Measurements from ENCODE around the gene SYAP1.

The SYAP1 gene

GRCh38 chrX:16696956-16697355 is 22.5 kb upstream of the SYAP1 start:
- TF ChIP-seq, protein P1, sequence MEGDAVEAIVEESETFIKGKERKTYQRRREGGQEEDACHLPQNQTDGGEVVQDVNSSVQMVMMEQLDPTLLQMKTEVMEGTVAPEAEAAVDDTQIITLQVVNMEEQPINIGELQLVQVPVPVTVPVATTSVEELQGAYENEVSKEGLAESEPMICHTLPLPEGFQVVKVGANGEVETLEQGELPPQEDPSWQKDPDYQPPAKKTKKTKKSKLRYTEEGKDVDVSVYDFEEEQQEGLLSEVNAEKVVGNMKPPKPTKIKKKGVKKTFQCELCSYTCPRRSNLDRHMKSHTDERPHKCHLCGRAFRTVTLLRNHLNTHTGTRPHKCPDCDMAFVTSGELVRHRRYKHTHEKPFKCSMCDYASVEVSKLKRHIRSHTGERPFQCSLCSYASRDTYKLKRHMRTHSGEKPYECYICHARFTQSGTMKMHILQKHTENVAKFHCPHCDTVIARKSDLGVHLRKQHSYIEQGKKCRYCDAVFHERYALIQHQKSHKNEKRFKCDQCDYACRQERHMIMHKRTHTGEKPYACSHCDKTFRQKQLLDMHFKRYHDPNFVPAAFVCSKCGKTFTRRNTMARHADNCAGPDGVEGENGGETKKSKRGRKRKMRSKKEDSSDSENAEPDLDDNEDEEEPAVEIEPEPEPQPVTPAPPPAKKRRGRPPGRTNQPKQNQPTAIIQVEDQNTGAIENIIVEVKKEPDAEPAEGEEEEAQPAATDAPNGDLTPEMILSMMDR (conservative IDR thresholded peaks at IDR 0.05; ENCODE audit: low read depth, low read length), result no peak
- no peak for DNase-seq (ENCODE audit: low read depth)
- H3K4me3 ChIP-seq (ENCODE audit: low read length), result no peak overlapping the region

GRCh38 chrX:16699389-16699788 is 20.0 kb upstream of the SYAP1 start:
- no peak overlapping the region for H3K4me3 ChIP-seq (ENCODE audit: low read length)
- no peak for DNase-seq (ENCODE audit: low read depth)
- TF ChIP-seq, protein P1 (conservative IDR thresholded peaks at IDR 0.05; ENCODE audit: low read depth, low read length), result no peak

GRCh38 chrX:16700734-16701133 is 18.7 kb upstream of the SYAP1 start:
- DNase-seq (ENCODE audit: low read depth), result no peak
- TF ChIP-seq, protein P1 (conservative IDR thresholded peaks at IDR 0.05; ENCODE audit: low read depth, low read length), result no peak
- H3K4me3 ChIP-seq (ENCODE audit: low read length), result no peak overlapping the region

GRCh38 chrX:16702700-16703599 is 16.5 kb upstream of the SYAP1 start:
- no peak overlapping the region for H3K4me3 ChIP-seq (ENCODE audit: low read length)
- TF ChIP-seq, protein P1 (conservative IDR thresholded peaks at IDR 0.05; ENCODE audit: low read depth, low read length), result no peak
- no peak for DNase-seq (ENCODE audit: low read depth)

GRCh38 chrX:16705370-16705769 is 14.0 kb upstream of the SYAP1 start:
- TF ChIP-seq, protein P1 (conservative IDR thresholded peaks at IDR 0.05; ENCODE audit: low read depth, low read length), result no peak
- no peak overlapping the region for H3K4me3 ChIP-seq (ENCODE audit: low read length)
- DNase-seq (ENCODE audit: low read depth), result no peak

- DNase-seq (ENCODE audit: low read depth), result no peak
- TF ChIP-seq, protein P1 (conservative IDR thresholded peaks at IDR 0.05; ENCODE audit: low read depth, low read length), result no peak
- no peak overlapping the region for H3K4me3 ChIP-seq (ENCODE audit: low read length)
Measured at GRCh38 chrX:16708016-16708415, 11.4 kb upstream of the SYAP1 start.
